SK-N-SH (cell line): ENCODE results near the gene ITSN2.

Experiments used
- JUND ChIP-seq: IDR thresholded peaks from 2 replicates; pipeline ENCODE4 v1.4.0; 2012
- POLR2AphosphoS5 ChIP-seq: IDR thresholded peaks from 2 replicates; pipeline ENCODE4 v1.6.1; 2012; ENCODE audit warnings: low read depth, low read length
- TF ChIP-seq, protein P1 (sequence below): fragments of 150-350 bp; IDR thresholded peaks from 2 replicates; pipeline ENCODE4 v1.6.1; 2017; ENCODE audit warnings: antibody characterized with exemption, low read length, low read depth, borderline replicate concordance
- TF ChIP-seq, protein P2 (sequence below): IDR thresholded peaks from 2 replicates; pipeline ENCODE4 v1.4.0; 2012; ENCODE audit warnings: low read depth, borderline replicate concordance

DNA sequence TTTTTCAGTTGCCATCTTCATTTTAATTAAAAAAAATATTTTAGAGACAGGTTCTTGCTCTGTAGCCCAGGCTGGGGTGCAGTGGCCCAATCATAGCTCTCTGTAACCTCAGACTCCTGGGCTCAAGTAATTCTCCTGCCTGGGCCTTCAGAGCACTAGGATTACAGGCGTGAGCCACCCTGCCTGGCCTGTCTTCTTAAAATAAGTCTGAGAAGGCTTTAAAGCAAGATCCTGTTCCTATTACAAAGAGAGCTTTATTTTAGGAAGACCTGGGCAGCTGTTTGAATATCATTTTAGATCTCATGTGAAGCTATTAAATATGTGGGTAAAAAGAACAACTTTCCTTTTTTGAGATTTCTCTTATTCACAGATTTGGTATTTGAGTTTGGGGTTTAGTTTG, 184.0 kb downstream of the ITSN2 start:
- TF ChIP-seq, protein P1, sequence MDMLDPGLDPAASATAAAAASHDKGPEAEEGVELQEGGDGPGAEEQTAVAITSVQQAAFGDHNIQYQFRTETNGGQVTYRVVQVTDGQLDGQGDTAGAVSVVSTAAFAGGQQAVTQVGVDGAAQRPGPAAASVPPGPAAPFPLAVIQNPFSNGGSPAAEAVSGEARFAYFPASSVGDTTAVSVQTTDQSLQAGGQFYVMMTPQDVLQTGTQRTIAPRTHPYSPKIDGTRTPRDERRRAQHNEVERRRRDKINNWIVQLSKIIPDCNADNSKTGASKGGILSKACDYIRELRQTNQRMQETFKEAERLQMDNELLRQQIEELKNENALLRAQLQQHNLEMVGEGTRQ, result no peak
- TF ChIP-seq JUND (no peak), POLR2AphosphoS5 (no peak)
- TF ChIP-seq, protein P2, sequence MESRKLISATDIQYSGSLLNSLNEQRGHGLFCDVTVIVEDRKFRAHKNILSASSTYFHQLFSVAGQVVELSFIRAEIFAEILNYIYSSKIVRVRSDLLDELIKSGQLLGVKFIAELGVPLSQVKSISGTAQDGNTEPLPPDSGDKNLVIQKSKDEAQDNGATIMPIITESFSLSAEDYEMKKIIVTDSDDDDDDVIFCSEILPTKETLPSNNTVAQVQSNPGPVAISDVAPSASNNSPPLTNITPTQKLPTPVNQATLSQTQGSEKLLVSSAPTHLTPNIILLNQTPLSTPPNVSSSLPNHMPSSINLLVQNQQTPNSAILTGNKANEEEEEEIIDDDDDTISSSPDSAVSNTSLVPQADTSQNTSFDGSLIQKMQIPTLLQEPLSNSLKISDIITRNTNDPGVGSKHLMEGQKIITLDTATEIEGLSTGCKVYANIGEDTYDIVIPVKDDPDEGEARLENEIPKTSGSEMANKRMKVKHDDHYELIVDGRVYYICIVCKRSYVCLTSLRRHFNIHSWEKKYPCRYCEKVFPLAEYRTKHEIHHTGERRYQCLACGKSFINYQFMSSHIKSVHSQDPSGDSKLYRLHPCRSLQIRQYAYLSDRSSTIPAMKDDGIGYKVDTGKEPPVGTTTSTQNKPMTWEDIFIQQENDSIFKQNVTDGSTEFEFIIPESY, result no peak
